ENCODE measurements around the gene EDNRA. TPM values are rescaled to one million over a fixed set of nuclear protein-coding genes. Genes with fewer than 3 reads are reported as not detected.
"Not testable (repeated sequence)": the region's sequence is repeated elsewhere in the genome, so short reads cannot be mapped to it uniquely, and the experiment has no call there.

Gene EDNRA
- 1 to 10 TPM in 2 of 3 donors, under 1 TPM in 1; 0.53 to 3.2 (median 2.7) TPM for polyA plus RNA-seq

DNA sequence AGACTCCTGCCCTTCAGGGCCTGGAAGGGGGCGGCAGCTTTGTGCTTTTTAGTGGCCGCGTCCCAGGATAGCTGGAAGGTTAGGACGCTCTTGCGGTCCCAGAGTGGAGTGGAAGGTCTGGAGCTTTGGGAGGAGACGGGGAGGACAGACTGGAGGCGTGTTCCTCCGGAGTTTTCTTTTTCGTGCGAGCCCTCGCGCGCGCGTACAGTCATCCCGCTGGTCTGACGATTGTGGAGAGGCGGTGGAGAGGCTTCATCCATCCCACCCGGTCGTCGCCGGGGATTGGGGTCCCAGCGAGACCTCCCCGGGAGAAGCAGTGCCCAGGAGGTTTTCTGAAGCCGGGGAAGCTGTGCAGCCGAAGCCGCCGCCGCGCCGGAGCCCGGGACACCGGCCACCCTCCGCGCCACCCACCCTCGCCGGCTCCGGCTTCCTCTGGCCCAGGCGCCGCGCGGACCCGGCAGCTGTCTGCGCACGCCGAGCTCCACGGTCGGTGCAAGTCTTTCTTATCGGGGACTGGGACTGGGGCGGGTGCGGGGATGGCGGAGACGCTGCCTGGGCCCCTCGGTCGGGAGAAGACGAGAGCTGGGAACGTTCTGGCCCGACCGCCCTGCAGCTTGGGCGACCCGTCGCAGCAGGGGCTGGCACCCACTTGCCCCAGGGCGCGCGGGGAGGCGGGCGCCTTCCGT, at the start of gene EDNRA:
Gene EDNRA (plus strand): TSS at position 207 of the 686 bp plus-strand sequence. CDS start 4,585 bp downstream, outside the sequence.
- WGBS, 3 donors = 1 to 2% (median 1%) methylated on average over 68 of the region's 68 CpGs
- H3K27ac ChIP-seq (ENCODE audit: low read depth, low read length) = no peak within 1 kb of the TSS

DNA sequence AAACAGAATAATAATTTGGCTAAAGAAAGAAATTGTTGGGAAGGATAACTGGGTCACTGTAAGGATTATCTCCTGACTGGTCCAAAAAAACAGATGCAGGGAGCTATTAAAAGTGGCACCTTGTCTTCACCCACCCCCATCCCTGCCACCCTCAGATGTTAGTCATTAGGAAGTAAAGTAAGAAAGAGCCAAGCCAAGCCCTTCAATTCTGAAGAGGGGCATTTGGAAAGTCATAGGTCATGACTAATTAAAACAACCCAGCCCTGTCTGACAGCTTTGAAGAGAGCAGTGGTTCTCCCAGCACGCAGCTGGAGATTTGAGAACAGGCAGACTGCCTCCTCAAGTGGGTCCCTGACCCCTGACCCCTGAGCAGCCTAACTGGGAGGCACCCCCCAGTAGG, 46.5 kb upstream of the EDNRA start:
- 27 to 92% (median 70%) methylated on average over 1 of the region's 1 CpG for WGBS, 3 donors
- not testable (repeated sequence) for H3K27ac ChIP-seq (ENCODE audit: low read depth, low read length)

DNA sequence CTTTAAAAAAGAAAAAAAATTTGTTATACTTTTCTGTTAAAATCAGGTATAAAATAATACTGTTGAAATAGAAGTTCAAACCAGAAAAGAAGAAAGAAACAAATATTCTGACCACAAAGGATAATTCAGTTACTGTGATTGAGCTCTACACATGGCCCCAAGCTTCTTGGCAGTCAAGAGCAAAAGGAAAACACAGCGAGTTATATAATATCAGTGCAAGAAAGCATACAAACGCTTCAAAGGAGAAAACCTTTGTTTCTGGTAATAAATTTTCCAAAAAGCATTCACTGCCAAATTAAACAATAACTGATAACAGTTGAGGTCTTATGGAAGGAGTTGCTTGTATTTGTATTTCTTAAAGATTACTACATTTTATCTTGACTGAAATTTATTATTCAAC, 40.5 kb upstream of the EDNRA start:
- no peak overlapping the region for H3K27ac ChIP-seq (ENCODE audit: low read depth, low read length)
- 33 to 78% (median 76%) methylated on average over 2 of the region's 2 CpGs for WGBS, 3 donors

DNA sequence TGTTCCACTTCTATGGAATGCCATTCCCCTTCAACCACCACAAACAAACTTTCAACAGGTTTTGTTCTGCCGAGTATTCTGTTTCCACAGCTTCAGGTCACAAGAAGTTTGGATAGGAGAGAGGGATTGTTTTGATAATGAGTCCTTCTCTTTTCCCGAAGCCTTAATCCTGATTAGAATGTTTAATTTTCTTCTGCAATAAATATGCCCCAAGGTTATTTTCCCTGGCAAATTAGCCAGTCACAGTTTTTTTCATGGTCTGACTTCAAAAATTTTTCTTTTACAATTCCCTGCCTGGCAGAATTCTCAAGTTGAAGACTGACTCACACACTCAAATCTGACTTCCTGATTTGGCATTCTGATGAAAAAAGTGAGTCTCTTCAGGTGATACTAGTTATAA, 33.1 kb upstream of the EDNRA start:
- no peak overlapping the region for H3K27ac ChIP-seq (ENCODE audit: low read depth, low read length)
- WGBS, 3 donors = 39 to 77% (median 73%) methylated on average over 2 of the region's 2 CpGs

DNA sequence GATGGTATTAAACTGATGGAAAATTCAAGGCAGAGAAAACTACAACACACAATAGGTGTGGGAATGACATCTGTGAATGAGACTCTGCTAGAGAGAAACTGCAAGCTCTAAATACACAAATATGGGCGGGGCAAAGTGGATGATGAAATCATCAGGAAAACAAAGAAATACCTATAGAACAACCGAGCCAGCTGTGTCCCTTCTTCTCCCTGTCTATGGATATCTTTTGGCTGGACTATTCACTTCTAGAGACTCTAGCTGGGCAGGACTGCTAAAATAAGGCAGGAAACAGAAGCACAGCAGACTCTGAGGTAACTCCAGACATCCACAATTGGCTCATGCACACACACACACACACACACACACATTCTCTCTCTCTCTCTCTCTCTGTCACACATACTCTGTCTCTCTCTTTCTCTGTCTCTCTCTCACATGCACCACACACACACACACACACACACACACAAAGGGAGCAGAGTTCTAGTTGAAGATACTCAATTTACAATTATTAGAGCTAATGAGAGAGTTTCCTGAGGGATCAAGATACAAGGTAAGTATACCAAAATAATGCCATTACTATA, 27.2 kb upstream of the EDNRA start:
- H3K27ac ChIP-seq (ENCODE audit: low read depth, low read length) = no peak overlapping the region
- 43 to 58% (median 57%) methylated on average over 2 of the region's 2 CpGs for WGBS, 3 donors

DNA sequence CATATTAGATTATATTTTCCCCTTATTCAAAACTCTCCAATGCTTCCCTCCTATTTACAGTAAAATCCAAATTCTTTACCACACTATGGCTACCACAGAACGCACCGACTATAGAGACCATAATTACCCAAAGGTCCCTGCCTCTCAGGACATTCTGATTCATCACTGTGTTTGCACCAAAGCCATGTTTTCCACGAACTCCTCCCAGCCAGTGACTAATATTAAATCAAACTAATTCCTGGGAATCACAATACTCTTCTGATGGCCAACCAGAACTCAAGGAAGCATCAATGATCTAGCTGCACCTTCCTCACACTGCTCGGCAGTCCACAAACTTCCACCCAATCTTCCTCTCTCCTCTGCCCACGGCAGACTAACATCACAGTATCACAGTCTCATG, 24.2 kb upstream of the EDNRA start:
- WGBS, 3 donors = 81 to 88% (median 86%) methylated on average over 5 of the region's 5 CpGs
- no peak overlapping the region for H3K27ac ChIP-seq (ENCODE audit: low read depth, low read length)

DNA sequence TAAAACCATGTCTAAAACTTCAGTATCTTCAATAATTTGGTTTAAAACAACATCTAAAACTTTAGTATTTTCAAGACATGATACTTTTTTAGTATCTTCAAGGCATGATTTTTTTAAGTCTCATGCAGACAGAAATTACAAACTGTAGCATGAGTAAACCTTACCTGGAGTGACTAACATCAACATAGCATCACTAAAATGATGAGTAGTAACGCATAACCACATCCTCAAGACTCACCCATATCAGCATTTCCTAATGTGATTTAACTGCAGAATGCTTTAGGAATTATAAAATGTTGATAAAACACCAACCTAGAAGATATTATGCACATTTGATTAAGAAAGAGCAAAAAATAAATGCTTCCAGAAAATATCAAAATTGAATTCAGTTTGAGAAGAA, 19.7 kb upstream of the EDNRA start:
- 75 to 90% (median 86%) methylated on average over 1 of the region's 1 CpG for WGBS, 3 donors
- no peak overlapping the region for H3K27ac ChIP-seq (ENCODE audit: low read depth, low read length)

DNA sequence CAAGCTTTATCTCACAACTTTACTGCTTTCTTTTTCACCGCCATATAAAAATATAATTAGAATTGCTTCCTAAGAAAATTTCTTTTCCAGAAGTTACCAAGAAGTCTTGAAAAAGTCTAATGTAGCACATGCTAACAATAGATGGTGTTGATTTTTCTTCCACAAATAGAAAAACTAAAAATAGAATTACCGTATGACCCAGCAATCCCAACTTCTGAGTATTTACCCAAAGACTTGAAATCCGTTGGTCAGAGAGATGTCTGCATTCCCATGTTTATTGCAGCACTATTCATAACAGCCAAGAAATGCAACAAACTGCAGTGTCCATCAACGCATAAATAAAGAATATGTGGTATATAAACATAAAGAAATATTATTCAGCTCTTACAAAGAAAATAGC, 17.8 kb upstream of the EDNRA start:
- 56 to 78% (median 76%) methylated on average over 4 of the region's 4 CpGs for WGBS, 3 donors
- H3K27ac ChIP-seq (ENCODE audit: low read depth, low read length) = no peak overlapping the region

DNA sequence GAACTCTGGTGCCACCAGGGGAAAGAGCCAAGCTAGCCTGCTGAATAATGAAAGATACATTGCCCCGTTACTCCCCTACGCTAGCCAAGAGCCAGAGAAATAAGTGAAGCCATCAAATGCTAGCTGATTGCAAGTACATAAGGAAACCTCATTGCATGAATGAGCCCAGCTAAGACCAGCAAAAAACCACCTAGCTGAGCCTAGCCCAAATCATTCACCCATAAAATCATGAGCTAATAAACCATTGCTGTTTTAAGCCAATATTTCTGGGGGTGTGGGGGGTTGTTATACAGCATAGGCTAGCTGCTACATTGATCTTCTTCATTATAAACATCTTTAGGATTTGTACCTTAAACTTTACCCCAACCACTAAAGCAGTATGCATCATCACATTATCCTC, 15.4 kb upstream of the EDNRA start:
- no peak overlapping the region for H3K27ac ChIP-seq (ENCODE audit: low read depth, low read length)
- 89 to 94% (median 90%) methylated on average over 2 of the region's 2 CpGs for WGBS, 3 donors

DNA sequence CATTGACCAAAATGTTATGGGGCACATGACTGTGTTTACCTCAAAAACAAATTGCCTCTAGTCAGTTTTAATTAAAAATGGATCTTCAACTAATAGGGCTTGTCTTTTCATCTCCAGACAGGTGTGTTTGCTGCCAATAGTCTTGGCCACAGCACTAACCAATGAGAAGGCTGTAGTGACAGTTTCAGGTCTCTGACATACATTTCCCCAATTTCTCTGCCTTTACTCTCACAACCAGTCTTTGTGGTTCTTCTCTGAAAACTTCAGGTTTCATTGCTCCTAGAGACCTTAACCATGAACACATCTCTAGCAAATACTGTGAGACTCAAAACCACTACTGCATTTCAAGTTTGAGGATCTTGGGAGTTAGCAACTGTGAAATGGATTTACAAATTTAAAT, 3.5 kb upstream of the EDNRA start:
- H3K27ac ChIP-seq (ENCODE audit: low read depth, low read length) = no peak overlapping the region

DNA sequence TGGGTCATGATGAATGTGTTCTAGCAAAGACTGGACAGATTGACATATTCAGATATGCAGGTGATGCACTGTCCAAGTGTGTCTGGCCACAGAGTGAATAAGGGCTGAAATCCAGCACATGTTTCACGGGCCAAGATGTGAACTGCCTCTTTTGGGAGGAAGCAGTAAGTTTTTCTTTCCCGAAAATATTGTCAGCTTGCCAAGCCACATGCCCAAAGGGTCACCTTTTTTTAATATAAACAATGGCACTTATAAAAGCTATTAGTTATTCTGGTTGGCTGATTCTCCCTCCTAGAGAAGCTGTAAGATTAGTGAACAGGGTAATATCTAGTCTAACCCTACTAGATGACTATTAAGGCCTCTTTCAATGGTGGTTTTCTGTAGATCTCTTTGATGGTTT, 1.5 kb upstream of the EDNRA start:
- 14 to 65% (median 22%) methylated on average over 2 of the region's 2 CpGs for WGBS, 3 donors
- no peak overlapping the region for H3K27ac ChIP-seq (ENCODE audit: low read depth, low read length)

DNA sequence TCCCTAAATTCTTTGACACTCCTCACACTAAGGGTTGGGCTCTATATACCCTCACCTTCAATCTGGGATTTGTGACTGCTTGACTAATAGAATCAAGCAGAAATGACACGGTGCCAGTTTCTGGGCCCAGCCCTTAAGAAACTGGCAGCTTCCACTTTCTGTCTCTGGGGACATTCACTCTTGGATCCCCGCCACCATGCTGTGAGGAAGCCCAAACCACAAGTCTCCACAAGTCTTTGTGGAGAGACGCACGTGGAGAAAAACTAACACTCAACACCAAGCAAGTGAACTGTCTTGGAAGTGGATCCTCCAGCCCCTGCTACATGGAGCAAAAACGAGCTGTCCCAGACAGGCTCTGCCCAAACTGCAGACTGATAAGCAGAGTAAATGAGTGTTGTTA, 1.1 kb upstream of the EDNRA start:
- 47 to 67% (median 58%) methylated on average over 5 of the region's 5 CpGs for WGBS, 3 donors
- no peak overlapping the region for H3K27ac ChIP-seq (ENCODE audit: low read depth, low read length)

DNA sequence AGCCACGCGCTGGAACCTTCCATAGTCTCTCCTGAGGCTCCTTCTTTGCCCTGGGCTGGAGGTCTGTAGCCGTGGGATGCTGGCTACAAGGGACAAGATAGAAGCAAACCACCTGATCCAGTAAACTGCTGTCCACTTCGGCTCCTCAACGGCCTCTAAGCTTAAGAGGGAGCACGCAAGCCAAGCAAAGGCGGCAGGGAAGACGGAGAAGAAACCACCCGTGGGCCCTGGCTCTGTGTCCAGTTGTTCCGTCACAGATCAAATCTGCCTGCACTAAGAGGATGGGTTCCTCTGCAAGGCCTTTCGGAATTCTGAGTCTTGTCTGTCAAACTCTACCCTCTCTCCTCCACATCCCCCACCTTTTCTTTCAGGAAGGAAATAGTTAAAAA, 401 bp upstream of the EDNRA start:
- 62 to 70% (median 65%) methylated on average over 11 of the region's 11 CpGs for WGBS, 3 donors
- H3K27ac ChIP-seq (ENCODE audit: low read depth, low read length) = no peak overlapping the region

DNA sequence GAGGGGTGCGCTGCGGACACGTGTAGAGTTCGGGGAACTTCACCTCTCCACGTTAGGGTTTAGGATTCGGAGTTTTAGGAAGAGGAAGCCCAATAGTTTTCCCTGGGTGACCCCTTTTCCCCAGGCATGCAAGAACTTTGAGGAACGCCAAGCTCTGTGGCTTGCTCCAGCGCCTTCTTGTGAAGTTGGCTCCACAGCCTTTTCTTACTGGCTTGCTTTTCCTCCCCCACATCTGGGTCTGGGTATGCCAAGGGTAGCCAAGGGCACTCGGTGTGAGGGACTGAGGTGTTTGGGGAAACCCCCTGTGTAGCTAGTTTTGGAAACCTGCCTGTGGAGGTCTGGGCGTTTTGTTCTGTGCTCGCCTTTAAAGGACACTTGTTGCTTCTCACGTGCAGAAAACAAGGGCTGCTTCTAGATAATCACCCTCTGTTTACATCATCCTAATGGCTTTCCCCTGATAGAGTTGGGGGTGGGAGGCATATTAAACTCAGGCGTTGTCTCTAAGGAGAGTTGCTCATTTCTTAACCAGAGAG, 746 bp downstream of the EDNRA start:
- WGBS, 3 donors = 4 to 6% (median 5%) methylated on average over 13 of the region's 13 CpGs

DNA sequence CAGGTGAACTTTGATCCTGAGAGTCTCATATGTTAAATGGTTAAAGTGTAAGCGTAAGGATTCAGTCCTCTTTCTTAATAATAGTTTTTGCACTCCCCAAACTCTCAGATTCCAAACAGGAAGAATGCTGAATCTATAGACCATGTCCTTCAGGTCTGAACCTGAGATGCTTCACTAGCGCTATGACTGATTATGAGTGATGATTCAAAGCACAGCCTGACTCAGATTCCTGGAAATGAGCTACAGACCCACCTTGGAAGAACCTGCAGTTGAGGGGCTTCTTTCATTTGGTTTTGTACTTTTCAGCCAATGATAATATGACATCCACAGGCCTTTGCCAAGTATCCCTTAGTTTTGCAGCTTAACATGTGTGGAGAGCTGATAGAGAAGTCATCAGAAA, 1.4 kb downstream of the EDNRA start:
- H3K27ac ChIP-seq (ENCODE audit: low read depth, low read length) = no peak overlapping the region
- WGBS, 3 donors = 37 to 78% (median 77%) methylated on average over 2 of the region's 2 CpGs

More for the DNA sequence above, 746 bp downstream of the EDNRA start:
- no peak overlapping the region for H3K27ac ChIP-seq (ENCODE audit: low read depth, low read length)

DNA sequence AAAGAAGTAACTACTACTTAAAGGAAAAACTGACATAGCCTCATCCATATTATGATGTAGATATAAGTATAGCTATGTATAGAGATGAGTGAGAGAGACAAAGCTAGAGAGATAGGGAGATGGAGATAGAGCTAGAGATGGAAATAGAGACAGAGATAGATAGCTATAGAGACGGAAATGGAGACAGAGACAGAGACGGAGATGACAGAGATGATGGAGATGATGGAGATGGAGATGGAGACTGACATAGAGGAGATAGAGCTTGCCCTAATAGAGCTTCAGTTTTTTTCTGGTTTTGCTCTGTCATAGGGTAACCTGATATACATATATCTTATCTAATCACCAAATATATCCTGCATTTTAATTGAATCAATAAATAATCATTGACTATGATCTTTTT, 4.3 kb downstream of the EDNRA start:
- no peak overlapping the region for H3K27ac ChIP-seq (ENCODE audit: low read depth, low read length)
- 79 to 85% (median 84%) methylated on average over 2 of the region's 2 CpGs for WGBS, 3 donors

DNA sequence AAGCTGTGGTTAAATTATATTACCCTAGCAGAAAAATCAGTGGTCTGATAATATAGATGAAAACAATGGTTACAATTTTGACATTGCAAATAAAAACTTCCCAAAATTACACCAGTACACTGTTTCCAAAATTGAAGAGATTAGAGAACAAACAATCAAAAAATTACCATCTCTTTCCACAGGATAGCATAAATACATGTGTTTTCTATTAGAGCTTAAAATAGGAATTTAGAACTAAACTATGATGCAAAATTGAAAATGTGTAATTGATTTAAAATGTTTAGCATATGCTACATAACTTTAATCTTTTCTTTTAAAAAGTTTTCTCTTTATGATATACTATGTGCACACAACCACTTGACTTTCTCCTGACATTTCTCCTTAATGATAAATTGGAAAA, 6.7 kb downstream of the EDNRA start:
- H3K27ac ChIP-seq (ENCODE audit: low read depth, low read length) = no peak overlapping the region

DNA sequence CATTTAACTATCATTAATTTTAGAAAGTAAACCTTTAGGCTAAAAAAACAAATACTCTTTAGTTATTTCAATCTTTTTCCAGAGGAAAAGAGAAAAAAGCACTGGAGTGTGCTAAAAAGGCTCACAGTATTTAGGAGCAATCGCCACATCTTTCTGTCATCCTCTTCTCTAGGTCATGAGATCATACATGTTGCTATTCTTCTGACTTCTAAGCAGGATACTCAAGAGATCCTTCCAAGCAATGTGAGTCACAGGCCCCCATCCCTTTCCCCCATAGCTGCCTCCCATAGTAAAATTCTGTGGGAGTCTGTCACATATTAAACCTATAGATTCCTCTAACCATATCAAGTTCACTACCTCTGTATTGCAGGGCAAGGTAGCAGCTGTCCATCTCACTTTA, 7.7 kb downstream of the EDNRA start:
- 81 to 84% (median 84%) methylated on average over 1 of the region's 1 CpG for WGBS, 3 donors
- no peak overlapping the region for H3K27ac ChIP-seq (ENCODE audit: low read depth, low read length)

DNA sequence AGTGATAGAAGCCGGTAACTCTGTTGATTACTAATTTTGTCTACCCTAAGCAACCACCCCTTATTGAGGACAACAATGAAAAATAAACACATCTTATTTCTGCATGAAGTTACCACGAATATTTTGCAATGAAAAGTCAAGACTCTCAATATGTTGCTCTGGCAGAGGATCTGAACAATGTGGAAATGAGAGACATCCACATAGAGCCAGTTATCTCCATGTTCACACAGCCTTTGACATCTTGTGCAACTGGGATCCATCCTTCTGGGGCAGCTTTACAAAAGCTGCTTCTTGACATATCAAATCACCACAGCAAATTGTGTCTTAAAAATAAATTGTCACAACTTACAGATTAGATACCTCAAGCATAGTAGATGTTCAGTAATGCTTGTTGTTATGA, 10.2 kb downstream of the EDNRA start:
- no peak overlapping the region for H3K27ac ChIP-seq (ENCODE audit: low read depth, low read length)
- WGBS, 3 donors = 61 to 70% (median 66%) methylated on average over 2 of the region's 2 CpGs

DNA sequence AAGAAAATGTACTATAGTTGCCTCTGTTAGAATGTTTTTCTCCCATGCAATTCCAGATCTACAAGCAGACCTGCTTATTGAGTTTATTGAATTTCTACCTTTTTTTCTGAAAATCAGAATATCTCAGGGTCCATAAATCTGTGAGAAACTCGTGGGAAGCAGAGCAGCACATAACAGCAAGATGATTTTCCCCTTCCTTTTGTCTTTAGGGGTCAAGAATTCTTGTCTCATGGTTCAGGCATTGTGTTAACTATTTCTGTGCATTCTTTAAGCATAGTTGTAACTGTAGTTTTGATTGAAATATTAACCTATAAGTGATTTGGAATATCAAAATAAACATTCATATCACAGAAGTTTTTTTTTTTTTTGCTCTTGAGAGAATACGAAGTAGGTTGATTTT, 11.4 kb downstream of the EDNRA start:
- no peak overlapping the region for H3K27ac ChIP-seq (ENCODE audit: low read depth, low read length)

More for the DNA sequence above, 11.4 kb downstream of the EDNRA start:
- WGBS, 3 donors = 38 to 47% (median 41%) methylated on average over 2 of the region's 2 CpGs
